Lower leg skin (tissue), 3 donors: ENCODE results near the gene CTNNA2.

Experiments used
- POLR2A ChIP-seq, 2 donors: fragments of 450-650 bp; IDR thresholded peaks; one replicate each; pipeline ENCODE4 v1.6.1; 2016 to 2017; ENCODE audit warnings: antibody characterized with exemption in 2 of 2, mild to moderate bottlenecking in 1 of 2, moderate library complexity in 1 of 2
- TF ChIP-seq, protein P1 (sequence below), 3 donors: fragments of 450-650 bp; IDR thresholded peaks; one replicate each; pipeline ENCODE4 v1.5.1; 2016; ENCODE audit warnings: antibody characterized with exemption in 3 of 3, mild to moderate bottlenecking in 3 of 3, moderate library complexity in 2 of 3

DNA sequence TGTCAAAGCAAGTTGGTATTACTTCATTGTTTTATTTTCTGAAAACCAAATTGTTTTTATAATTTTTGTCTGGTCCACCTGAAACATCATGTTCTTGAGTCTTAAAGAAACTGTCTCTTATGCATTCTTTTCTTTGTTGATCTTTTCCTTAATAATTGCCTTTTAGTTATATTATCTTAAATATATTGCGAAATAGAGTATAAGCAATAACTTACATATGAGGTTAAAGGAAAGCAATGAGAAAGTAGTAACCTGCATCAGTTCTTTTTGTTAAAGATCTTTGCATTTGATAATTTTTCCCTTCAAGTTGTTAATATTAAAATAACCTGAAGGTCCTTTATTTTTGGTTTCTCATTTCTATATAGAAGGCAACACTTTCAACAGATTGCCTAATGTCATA, 315.0 kb downstream of the CTNNA2 start:
- TF ChIP-seq, protein P1, sequence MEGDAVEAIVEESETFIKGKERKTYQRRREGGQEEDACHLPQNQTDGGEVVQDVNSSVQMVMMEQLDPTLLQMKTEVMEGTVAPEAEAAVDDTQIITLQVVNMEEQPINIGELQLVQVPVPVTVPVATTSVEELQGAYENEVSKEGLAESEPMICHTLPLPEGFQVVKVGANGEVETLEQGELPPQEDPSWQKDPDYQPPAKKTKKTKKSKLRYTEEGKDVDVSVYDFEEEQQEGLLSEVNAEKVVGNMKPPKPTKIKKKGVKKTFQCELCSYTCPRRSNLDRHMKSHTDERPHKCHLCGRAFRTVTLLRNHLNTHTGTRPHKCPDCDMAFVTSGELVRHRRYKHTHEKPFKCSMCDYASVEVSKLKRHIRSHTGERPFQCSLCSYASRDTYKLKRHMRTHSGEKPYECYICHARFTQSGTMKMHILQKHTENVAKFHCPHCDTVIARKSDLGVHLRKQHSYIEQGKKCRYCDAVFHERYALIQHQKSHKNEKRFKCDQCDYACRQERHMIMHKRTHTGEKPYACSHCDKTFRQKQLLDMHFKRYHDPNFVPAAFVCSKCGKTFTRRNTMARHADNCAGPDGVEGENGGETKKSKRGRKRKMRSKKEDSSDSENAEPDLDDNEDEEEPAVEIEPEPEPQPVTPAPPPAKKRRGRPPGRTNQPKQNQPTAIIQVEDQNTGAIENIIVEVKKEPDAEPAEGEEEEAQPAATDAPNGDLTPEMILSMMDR (IDR thresholded peaks at IDR 0.05) = no peak
- no peak for TF ChIP-seq POLR2A (IDR thresholded peaks at IDR 0.05)
